Spleen (tissue), 11 donors: ENCODE results near the gene CCDC148. TPM values are rescaled to one million over a fixed set of nuclear protein-coding genes. Genes with fewer than 3 reads are reported as not detected.

Experiments
- DNase-seq: peaks from one replicate; pipeline ENCODE4 v3.0.0-alpha.2; 2020
- H3K27ac ChIP-seq, 8 donors: fragments of 200-600 bp; sonication (generic) in 7 of 8; 1 replicate in 4 of 8; 2 replicates in 4 of 8; pipeline versions ENCODE4 v1.5.0 to v1.8.0; 2016 to 2021; ENCODE audit warnings: inconsistent platforms in 4 of 8, mild to moderate bottlenecking in 4 of 8, moderate library complexity in 1 of 8
- H3K27me3 ChIP-seq, 7 donors: fragments of 200-600 bp; sonication (generic) in 6 of 7; replicated peaks in 1 of 7; 1 replicate in 4 of 7; 2 replicates in 3 of 7; pipeline versions ENCODE4 v1.5.0 to v1.8.0; 2016 to 2021; ENCODE audit warnings: inconsistent platforms in 3 of 7, mild to moderate bottlenecking in 1 of 7
- H3K36me3 ChIP-seq, 6 donors: fragments of 200-600 bp; sonication (generic) in 5 of 6; 1 replicate in 4 of 6; 2 replicates in 2 of 6; pipeline versions ENCODE4 v1.5.0 to v1.8.0; 2016 to 2021; ENCODE audit warnings: inconsistent platforms in 2 of 6
- H3K4me1 ChIP-seq, 6 donors: fragments of 200-600 bp; sonication (generic) in 5 of 6; 1 replicate in 3 of 6; 2 replicates in 3 of 6; pipeline versions ENCODE4 v1.5.0 to v1.8.0; 2016 to 2021; ENCODE audit warnings: inconsistent platforms in 3 of 6
- H3K4me3 ChIP-seq, 8 donors: fragments of 200-600 bp; sonication (generic) in 7 of 8; 1 replicate in 4 of 8; 2 replicates in 4 of 8; pipeline versions ENCODE4 v1.5.0 to v1.8.0; 2016 to 2021; ENCODE audit warnings: inconsistent platforms in 4 of 8, mild to moderate bottlenecking in 4 of 8, moderate library complexity in 2 of 8
- H3K9me3 ChIP-seq, 8 donors: fragments of 200-600 bp; sonication (generic) in 7 of 8; 1 replicate in 4 of 8; 2 replicates in 4 of 8; pipeline versions ENCODE4 v1.5.0 to v1.8.0; 2016 to 2021; ENCODE audit warnings: inconsistent platforms in 4 of 8
- POLR2A ChIP-seq, 3 donors: fragments of 450-650 bp; IDR thresholded peaks; one replicate each; pipeline ENCODE4 v1.5.1; 2017; ENCODE audit warnings: antibody characterized with exemption in 3 of 3, mild to moderate bottlenecking in 1 of 3
- POLR2AphosphoS5 ChIP-seq, 3 donors: sonication (generic); formaldehyde crosslinking; IDR thresholded peaks; one replicate each; pipeline ENCODE4 v1.5.1; 2017; ENCODE audit warnings: antibody characterized with exemption in 3 of 3
- WGBS, 5 donors: extraction: QIAGEN DNeasy Blood & Tissue Kit in 3 of 5; methylation state at CpG; one replicate each; pipeline versions ENCODE4 v1.1.5 to v1.1.7; 2013 to 2018; 5-methylcytosine and 5-hydroxymethylcytosine counted together
- intact Hi-C: fragments of 100-400 bp; cut with DNase I; formaldehyde crosslinking; loops from one replicate; pipeline ENCODE4 v1.15.0; 2023; ENCODE audit warnings: low total_unique reads
- polyA plus RNA-seq, 3 donors: library from polyadenylated mRNA; stranded (reverse); fragments of 200-250 nt; gene quantifications; one replicate each; pipeline ENCODE4 v1.2.1, GENCODE V29; 2013
- total RNA-seq, 7 donors: library from RNA; depleted of rRNA in 3 of 7; stranded (reverse); fragments of >200 nt in 3 of 7; fragmentation: NEBNext Ultra II Directional in 4 of 7; extraction: Animal tissue kit (Norgen Biotek cat#: 25700) in 4 of 7; gene quantifications; one replicate each; pipeline versions ENCODE4 v1.1.0 to v1.2.1, GENCODE V29; 2016 to 2021
- TF ChIP-seq, protein P1 (sequence below), 11 experiments: fragments of 200-600 bp in 7 of 11; fragments of 450-650 bp in 4 of 11; sonication (generic) in 4 of 11; IDR thresholded peaks in 8 of 11; conservative IDR thresholded peaks in 3 of 11; 1 replicate in 7 of 11; 2 replicates in 4 of 11; pipeline versions ENCODE4 v1.4.0 to v1.8.0; 2016 to 2021; ENCODE audit warnings: antibody characterized with exemption in 11 of 11, inconsistent platforms in 4 of 11, mild to moderate bottlenecking in 1 of 11
- donor health status: healthy with polysubstance abuse.
- donor health status: DM: no; HTN: no; CAD: no; lungs with moderate emphysema.
- donor health status: DM: no; HTN: no; CAD: no.
- donor health status: Bipolar disorder and iron deficiency.
- donor health status: healthy.
- donor health status: DM: no; HTN: no; CAD: no.
- donor health status: DM: yes; HTN: yes; CAD: no.

The CCDC148 gene
- total and polyA plus RNA-seq, 10 donors = 0.07 to 0.79 (median 0.46) TPM

DNA sequence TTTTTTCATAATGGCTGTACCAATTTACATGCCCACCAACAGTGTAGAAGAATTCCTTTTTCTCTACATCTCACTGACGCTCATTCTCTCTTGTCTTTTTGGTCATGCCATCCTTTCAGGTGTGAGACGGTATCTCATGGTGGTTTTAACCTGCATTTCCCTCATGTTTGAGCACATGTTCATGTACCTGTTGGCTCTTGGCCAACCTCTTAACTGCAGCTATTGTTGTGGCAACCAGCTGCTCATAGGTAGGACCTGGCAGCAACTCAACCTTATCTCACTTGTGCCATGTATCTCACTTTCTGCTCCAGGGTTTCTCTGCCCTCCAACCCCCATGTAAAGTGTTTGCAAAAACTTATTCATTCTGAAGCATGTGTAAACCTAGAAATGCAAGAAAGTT, 187.4 kb downstream of the CCDC148 start:
- H3K36me3 ChIP-seq = no peaks in the 10 kb centered on the region
- intact Hi-C loops = no loop called here
- no peak overlapping the region for H3K27ac ChIP-seq
- TF ChIP-seq POLR2A (IDR thresholded peaks at IDR 0.05) (no peak), POLR2AphosphoS5 (IDR thresholded peaks at IDR 0.05) (no peak)
- TF ChIP-seq, protein P1, sequence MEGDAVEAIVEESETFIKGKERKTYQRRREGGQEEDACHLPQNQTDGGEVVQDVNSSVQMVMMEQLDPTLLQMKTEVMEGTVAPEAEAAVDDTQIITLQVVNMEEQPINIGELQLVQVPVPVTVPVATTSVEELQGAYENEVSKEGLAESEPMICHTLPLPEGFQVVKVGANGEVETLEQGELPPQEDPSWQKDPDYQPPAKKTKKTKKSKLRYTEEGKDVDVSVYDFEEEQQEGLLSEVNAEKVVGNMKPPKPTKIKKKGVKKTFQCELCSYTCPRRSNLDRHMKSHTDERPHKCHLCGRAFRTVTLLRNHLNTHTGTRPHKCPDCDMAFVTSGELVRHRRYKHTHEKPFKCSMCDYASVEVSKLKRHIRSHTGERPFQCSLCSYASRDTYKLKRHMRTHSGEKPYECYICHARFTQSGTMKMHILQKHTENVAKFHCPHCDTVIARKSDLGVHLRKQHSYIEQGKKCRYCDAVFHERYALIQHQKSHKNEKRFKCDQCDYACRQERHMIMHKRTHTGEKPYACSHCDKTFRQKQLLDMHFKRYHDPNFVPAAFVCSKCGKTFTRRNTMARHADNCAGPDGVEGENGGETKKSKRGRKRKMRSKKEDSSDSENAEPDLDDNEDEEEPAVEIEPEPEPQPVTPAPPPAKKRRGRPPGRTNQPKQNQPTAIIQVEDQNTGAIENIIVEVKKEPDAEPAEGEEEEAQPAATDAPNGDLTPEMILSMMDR (IDR thresholded peaks at IDR 0.05 in 8 of 11, conservative IDR thresholded peaks at IDR 0.05 in 3 of 11) = no peak
- H3K9me3 ChIP-seq = no peaks in the 10 kb centered on the region
- no peaks in the 10 kb centered on the region for H3K27me3 ChIP-seq
- H3K4me3 ChIP-seq = no peak overlapping the region
- H3K4me1 ChIP-seq = no peaks in the 10 kb centered on the region
- 86 to 97% (median 92%) methylated on average over 2 of the region's 2 CpGs for WGBS, 5 donors
- DNase-seq = no peak

DNA sequence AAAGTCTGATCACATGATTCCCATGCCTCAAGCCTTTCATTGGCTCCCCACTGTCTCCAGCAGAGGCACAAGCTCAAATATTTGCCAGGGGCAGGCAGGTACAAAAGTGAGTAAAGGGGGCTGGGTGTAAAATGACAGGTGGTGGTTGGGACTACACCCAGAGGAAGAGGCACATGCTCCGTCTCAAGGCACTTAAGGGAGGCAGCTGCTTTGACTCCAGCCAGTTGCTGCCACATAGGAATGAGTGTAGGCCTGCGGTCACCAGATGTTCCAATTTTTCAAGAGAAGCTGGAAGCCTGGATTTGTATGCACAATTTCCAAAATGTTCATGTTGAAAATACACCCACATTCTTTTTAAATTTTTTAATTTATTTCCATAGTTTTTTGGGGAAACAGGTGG, 190.4 kb downstream of the CCDC148 start:
- 81 to 91% (median 84%) methylated on average over 2 of the region's 2 CpGs for WGBS, 5 donors
- no peak for DNase-seq
- H3K36me3 ChIP-seq = no peaks in the 10 kb centered on the region
- no peak overlapping the region for H3K4me3 ChIP-seq
- peaks cover 0 to 2% (median 0%) of the 10 kb centered on the region in 8 donors for H3K9me3 ChIP-seq
- no peaks in the 10 kb centered on the region for H3K27me3 ChIP-seq
- no peaks in the 10 kb centered on the region for H3K4me1 ChIP-seq
- intact Hi-C loops = no loop called here
- TF ChIP-seq, protein P1 (IDR thresholded peaks at IDR 0.05 in 8 of 11, conservative IDR thresholded peaks at IDR 0.05 in 3 of 11) = no peak
- H3K27ac ChIP-seq = no peak overlapping the region

DNA sequence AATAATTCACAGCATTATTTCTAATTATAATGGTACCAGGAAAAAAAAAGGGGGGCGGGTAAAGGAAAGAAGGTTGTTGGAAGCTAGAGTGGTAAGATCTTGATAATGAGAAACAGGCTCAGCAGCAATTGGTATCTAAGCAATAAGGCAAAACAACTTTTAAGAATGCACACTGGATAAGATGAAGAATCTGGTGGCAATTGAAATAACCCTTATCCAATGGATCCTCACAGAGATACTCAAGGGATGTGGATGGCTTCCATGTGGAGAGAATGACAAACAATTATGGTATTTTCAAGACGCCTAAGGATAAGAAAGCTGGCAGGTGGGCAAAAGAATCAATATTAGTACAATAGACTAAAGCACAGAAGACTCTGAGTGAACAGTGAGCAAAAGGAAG, 201.3 kb downstream of the CCDC148 start:
- TF ChIP-seq POLR2AphosphoS5 (IDR thresholded peaks at IDR 0.05) (no peak), POLR2A (IDR thresholded peaks at IDR 0.05) (no peak)
- TF ChIP-seq, protein P1 (IDR thresholded peaks at IDR 0.05 in 8 of 11, conservative IDR thresholded peaks at IDR 0.05 in 3 of 11) = no peak
- no peak for DNase-seq
- intact Hi-C loops = no loop called here
- no peak overlapping the region for H3K27ac ChIP-seq
- H3K4me1 ChIP-seq = no peaks in the 10 kb centered on the region
- H3K36me3 ChIP-seq = no peaks in the 10 kb centered on the region
- no peaks in the 10 kb centered on the region for H3K27me3 ChIP-seq
- WGBS, 5 donors = 91 to 98% (median 94%) methylated on average over 2 of the region's 2 CpGs
- H3K4me3 ChIP-seq = no peak overlapping the region
- H3K9me3 ChIP-seq = no peaks in the 10 kb centered on the region

DNA sequence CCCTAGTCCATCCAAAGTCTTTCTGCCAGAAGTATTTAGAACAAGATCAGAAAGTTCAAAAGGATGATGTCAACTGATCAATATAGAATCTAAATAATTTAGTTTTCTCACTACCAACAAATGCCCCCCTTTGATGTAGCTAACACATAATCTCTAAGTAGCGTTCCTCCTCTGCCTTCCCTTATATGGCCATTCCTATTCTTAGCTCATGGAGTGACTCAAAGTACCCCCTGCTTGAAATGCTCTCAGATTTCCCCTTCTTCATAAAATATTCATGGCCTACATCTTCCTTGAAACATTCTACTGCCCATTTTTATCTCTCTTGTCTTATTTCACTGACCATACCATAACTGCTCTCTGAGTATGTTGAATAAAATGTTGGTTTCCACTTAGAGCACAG, 203.4 kb downstream of the CCDC148 start:
- intact Hi-C loops = no loop called here
- Histone ChIP-seq H3K4me1 (no peaks in the 10 kb centered on the region), H3K27ac (no peak overlapping the region), H3K9me3 (no peaks in the 10 kb centered on the region), H3K27me3 (no peaks in the 10 kb centered on the region), H3K4me3 (no peak overlapping the region), H3K36me3 (no peaks in the 10 kb centered on the region)
- TF ChIP-seq POLR2AphosphoS5 (IDR thresholded peaks at IDR 0.05) (no peak), POLR2A (IDR thresholded peaks at IDR 0.05) (no peak)
- TF ChIP-seq, protein P1 (IDR thresholded peaks at IDR 0.05 in 8 of 11, conservative IDR thresholded peaks at IDR 0.05 in 3 of 11) = no peak
- 80 to 100% (median 92%) methylated on average over 1 of the region's 1 CpG for WGBS, 5 donors
- DNase-seq = no peak
